Esophagus squamous epithelium (tissue), 4 donors: ENCODE data around the gene HIBADH.

ENCODE experiments used
- CTCF ChIP-seq, 6 experiments: fragments of 450-650 bp in 4 of 6; fragments of 200-600 bp in 2 of 6; sonication (generic) in 2 of 6; IDR thresholded peaks; one replicate each; pipeline ENCODE4 v1.5.1; 2016 to 2019; ENCODE audit warnings: antibody characterized with exemption in 6 of 6, mild to moderate bottlenecking in 4 of 6, moderate library complexity in 4 of 6
- POLR2A ChIP-seq, 4 donors: fragments of 450-650 bp; IDR thresholded peaks; one replicate each; pipeline ENCODE4 v1.6.1; 2017; ENCODE audit warnings: antibody characterized with exemption in 4 of 4, mild to moderate bottlenecking in 4 of 4, moderate library complexity in 3 of 4

GRCh38 chr7:27606270-27607209, 56.1 kb downstream of the HIBADH start:
- TF ChIP-seq POLR2A (IDR thresholded peaks at IDR 0.05) (no peak), CTCF (IDR thresholded peaks at IDR 0.05) (no peak)
